ENCODE measurements around the gene STK24.

GRCh38 chr13:98595134-98595533 lies 18.2 kb upstream of the STK24 start:
- TF ChIP-seq CTCF (IDR thresholded peaks at IDR 0.05; ENCODE audit: low read depth, low read length), result no peak
- TF ChIP-seq EZH2phosphoT487 (IDR thresholded peaks at IDR 0.05; ENCODE audit: low read depth), result no peak

Measured in OCI-LY3 (cell line).